Measurements from ENCODE around the gene RAX2.

DNA sequence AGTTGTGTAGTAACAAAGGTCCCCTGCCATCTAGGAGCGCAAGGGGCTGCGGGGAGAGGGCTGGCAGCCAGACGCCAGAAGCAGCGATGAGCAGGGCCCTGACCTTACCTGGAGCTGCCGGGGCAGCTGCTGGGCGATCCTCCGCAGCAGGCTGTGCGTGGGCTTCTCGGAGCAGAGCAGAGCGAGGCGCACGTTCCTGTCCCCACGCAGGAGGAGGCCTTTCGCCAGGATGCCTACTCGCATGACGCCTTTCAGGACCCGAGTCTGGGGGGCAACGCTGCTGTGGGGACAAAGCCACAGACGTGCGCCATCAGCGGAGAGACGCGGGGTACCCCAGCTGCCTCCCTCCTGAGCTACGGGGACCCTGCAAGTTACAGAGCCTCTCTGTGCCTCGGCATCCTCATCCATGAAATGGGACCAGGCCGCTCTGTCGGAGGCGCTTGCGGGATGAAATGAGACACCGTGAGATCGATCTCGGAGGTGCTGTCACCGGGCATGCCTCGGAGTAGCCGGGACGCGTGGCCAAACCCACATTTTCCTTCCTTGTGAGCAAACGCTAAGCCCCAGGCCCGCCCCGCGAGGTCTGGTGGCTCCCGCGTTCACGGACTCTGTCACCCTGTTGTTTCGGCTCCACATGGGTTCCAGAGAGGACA, 44.7 kb upstream of the RAX2 start:
- TF ChIP-seq EZH2 (IDR thresholded peaks at IDR 0.05), result no peak
- no peak for TF ChIP-seq FOXP2 (optimal IDR thresholded peaks at IDR 0.05; ENCODE audit: control extremely low read depth, extremely low read length, insufficient read depth)
- no peak for TF ChIP-seq POLR2AphosphoS5 (IDR thresholded peaks at IDR 0.05; ENCODE audit: borderline replicate concordance, low read depth, low read length)
